AG04449 (cell line): ENCODE data around the gene TBC1D8.

Experiments
- CTCF ChIA-PET: fragments of 350-600 bp; formaldehyde crosslinking; extraction: SDS; loops from one replicate; lab custom pipeline; 2021; ENCODE audit warnings: antibody characterized with exemption; lab: Yijun Ruan, JAX
- POLR2A ChIA-PET: fragments of 400-600, 350-600 bp; formaldehyde crosslinking; extraction: SDS; loops from one replicate; lab custom pipeline; 2020; ENCODE audit warnings: antibody characterized with exemption, inconsistent platforms; lab: Yijun Ruan, JAX
- DNase-seq: peaks from one replicate; pipeline ENCODE4 v3.0.0-alpha.2; 2010; ENCODE audit warnings: low read depth, low spot score
- H3K4me3 ChIP-seq: 2 replicates; pipeline ENCODE4 v1.5.1; 2011; ENCODE audit warnings: low read depth, mild to moderate bottlenecking, control low read depth, low read length
- CTCF ChIP-seq: IDR thresholded peaks from one replicate; pipeline ENCODE4 v1.5.1; 2011; ENCODE audit warnings: mild to moderate bottlenecking, moderate library complexity, low read length, control low read depth, inconsistent platforms; ENCODE audit not compliant: insufficient read depth; ENCODE audit errors: missing control alignments

TBC1D8 gene

GRCh38 chr2:101150306-101151145 is 656 bp downstream of the TBC1D8 start:
- ChIA-PET CTCF (interaction anchor here (1.1 to 5.0 kb wide), 5 partner anchors 36 to 543 kb away, joined by 3 to 35 read pairs (median 3); no protein-coding TSS in a partner anchor), POLR2A (no interaction called here)
- no peak for DNase-seq
- TF ChIP-seq CTCF: no peak
- H3K4me3 ChIP-seq: peak overlapping the region; percentile 54

DNA sequence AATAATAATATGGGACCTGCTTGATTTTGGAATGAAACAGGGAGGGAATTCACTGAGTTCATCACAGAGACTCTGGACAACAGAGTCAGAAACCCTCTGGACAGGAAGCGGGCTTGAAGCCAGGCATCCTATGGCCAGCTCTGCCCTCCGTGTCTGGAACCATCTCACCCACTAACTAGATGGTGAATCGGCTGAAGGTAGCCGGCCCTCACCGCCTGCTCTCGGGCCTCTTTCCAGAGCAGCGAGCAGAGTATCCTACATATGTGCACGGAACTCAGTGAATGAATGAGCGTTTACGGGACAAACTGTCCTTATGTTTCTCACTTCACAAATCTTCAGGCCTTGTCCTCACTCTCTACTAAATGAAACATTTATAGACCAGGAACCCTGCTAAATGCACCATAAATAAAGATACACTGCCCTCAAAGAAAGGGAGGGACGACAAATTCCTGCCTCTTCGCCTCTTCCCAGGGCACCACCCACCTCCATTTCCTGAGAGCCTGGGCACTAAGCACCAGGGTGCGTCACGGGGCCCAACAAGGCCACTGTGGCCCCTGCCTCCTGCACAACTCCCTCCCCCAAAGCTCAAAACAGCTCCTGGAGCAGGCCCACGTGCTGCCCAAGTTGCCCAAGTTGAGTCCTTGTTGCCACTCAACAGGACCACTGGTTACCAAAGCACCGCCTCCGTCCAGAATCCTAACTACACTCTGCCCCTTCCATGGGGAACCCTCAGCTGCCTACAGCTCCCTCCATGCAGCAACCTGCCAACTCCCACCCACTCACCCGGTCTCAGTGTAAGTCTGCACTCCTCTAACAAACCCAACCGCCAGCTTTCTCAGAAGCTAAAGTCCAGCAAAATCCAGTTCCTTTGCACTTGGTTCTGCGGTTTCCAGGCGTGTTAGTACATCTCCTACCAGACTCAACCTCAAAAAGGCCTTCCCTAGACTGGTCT is 1.7 kb downstream of the TBC1D8 start:
- ChIA-PET CTCF (interaction anchor here (2.2 to 5.0 kb wide), 3 partner anchors 57 to 113 kb away, joined by 9 to 35 read pairs (median 14); no protein-coding TSS in a partner anchor), POLR2A (no interaction called here)
- TF ChIP-seq CTCF: no peak
- no peak overlapping the region for H3K4me3 ChIP-seq
- no peak for DNase-seq

- ChIA-PET CTCF (interaction anchor here (2.2 kb wide), 1 partner anchor 113 kb away, joined by 9 read pairs; no protein-coding TSS in a partner anchor), POLR2A (no interaction called here)
- DNase-seq: no peak
- TF ChIP-seq CTCF: no peak
- H3K4me3 ChIP-seq: no peak overlapping the region
Observed at GRCh38 chr2:101148777-101149176, 2.4 kb downstream of the TBC1D8 start.

GRCh38 chr2:101147971-101148370 is 3.2 kb downstream of the TBC1D8 start:
- H3K4me3 ChIP-seq: no peak overlapping the region
- TF ChIP-seq CTCF: no peak
- no peak for DNase-seq
- CTCF ChIA-PET: interaction anchor here (2.2 kb wide), 1 partner anchor 112 kb away, joined by 9 read pairs; no protein-coding TSS in a partner anchor
- POLR2A ChIA-PET: no interaction called here

GRCh38 chr2:101147062-101147461 is 4.1 kb downstream of the TBC1D8 start:
- no peak for DNase-seq
- ChIA-PET POLR2A (no interaction called here), CTCF (interaction anchor here (2.2 kb wide), 1 partner anchor 111 kb away, joined by 9 read pairs; no protein-coding TSS in a partner anchor)
- no peak overlapping the region for H3K4me3 ChIP-seq
- TF ChIP-seq CTCF: no peak
